Measurements from ENCODE around the gene TVP23C.
A peak's percentile ranks its signal among the peaks of the same experiment; 100 is the strongest.
"Not testable (repeated sequence)": the region's sequence is repeated elsewhere in the genome, so short reads cannot be mapped to it uniquely, and the experiment has no call there.

TVP23C gene

DNA sequence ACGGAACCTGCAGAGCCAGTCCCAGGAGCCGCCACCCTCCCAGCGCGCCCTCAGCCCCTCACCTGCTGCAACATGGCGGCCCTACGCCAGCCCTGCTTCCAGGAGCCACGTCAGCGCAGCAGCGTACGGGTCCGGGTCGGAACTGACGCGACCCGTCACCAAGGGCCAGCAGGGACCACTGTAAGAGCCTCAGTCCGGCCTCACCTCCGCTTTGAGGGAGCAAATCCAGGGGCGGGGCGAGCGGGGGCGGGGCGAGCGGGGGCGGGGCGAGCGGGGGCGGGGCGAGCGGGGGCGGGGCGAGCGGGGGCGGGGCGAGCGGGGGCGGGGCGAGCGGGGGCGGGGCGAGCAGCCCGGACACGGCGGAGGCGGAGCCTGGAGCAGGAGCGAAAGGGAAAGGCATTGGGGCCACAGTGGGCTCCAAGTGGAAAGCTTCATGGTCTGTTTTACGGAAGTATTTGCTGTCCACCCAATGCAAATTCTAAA, at the start of gene TVP23C:
TSS of gene TVP23C (minus strand) at position 109 of the 483 bp plus-strand sequence. CDS start at position 74, 35 bp downstream.
- DNase-seq (ENCODE audit: low read depth in 2 of 2) = peak; percentile 18 to 24

DNA sequence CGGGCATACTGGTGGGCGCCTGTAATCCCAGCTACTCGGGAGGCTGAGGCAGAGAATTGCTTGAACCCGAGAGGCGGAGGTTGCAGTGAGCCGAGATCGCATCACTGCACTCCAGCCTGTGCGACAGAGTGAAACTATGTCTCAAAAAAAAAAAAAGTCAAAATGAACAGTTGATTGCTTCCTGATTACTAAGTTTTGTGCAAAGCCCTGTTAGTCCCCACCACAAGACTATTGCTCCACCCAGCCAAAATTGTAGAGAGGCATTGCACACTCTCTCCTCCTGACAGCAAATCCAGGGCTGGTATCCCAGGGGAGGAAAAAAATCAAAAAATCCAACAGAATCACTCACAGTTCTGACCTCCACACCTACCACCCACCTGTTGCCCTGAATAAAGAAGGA, 29.7 kb upstream of the TVP23C start:
- DNase-seq (ENCODE audit: low read depth in 2 of 2) = not testable (repeated sequence)

DNA sequence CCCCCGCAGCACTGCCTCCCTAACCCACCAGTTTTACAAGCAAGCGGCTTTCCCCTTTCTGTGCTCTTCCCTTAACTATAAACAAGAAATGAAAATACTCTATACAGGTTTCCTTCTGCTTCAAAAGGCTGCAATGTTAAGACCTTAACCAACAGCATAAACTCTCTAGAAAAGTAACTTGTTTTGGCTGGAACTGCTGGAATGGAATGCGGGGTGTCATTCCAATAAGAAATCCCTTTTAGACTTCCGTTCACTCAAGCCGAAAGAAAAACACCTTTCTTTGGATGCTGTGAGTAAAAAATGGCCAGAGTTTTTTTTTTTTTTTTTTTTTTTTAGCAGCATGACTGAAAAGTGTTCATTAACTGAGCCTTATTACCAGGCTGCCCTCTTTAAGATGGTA, 28.7 kb upstream of the TVP23C start:
- not testable (repeated sequence) for DNase-seq (ENCODE audit: low read depth in 2 of 2)

- DNase-seq (ENCODE audit: low read depth in 2 of 2) = not testable (repeated sequence)
Observed at GRCh38 chr17:15590844-15591243, 27.6 kb upstream of the TVP23C start.

DNA sequence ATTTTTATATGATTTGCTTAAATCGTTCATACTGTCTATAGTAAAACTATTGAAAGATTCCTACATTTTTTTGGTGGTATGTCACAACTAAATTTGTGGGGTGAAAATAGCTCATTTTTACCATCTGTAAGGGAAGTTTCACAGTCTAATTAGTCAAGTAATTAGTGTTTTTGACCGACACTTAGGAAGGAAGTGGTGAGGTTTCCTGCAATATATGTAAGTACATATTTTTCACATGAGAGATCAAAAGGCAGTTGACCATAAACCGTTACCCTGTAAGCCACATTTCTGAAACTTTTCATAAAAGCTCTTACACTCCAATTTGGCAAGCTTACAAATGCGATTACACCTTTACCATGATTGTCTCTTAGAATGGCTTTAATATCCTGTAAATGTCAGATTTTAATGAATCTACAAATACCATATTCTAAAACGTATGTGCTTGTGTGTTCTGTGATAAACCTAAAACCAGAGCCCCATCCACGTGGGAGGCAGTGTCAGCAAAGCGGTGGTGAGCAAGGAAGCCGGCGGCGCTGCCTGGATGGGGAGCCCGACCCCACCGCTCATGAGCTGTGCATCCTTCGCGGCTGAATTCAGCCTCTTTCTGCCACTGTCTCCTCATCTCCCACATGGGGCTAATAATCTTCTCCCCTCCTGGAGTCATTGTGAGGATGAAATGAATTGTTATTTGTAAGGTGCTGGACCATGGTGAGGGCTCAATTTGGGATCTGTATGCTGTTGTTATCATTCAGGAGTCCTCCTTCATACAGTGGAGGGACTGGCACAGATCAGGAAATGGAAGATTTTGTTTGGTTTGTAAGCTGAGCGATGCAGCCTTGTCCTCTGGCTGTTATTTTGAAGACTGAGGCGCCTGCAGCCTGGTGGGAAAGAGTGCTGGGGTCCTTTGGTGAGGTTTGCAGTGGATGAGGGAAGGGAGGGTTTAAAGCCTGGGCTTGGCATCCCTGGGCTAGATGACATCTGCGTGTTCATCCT, 26.6 kb upstream of the TVP23C start:
- not testable (repeated sequence) for DNase-seq (ENCODE audit: low read depth in 2 of 2)

DNA sequence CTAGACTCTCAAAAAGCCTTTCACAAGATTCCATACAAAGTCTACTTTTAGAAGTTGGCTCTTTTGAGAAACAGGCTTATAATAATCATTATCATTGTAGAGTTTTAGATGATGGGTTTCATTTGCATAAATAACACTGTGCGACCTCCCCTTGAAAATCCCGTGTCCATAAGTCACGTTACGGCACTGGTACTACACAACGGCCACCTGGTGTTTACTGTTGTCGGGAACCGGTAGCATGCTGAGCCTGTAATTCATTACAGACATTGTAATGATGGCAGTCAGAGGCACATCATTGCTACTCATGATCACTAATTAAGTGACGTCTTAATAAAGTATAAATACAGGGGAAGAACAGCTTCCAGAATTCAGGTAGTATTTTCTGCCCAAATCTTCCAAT, 24.7 kb upstream of the TVP23C start:
- DNase-seq (ENCODE audit: low read depth in 2 of 2) = not testable (repeated sequence)

DNA sequence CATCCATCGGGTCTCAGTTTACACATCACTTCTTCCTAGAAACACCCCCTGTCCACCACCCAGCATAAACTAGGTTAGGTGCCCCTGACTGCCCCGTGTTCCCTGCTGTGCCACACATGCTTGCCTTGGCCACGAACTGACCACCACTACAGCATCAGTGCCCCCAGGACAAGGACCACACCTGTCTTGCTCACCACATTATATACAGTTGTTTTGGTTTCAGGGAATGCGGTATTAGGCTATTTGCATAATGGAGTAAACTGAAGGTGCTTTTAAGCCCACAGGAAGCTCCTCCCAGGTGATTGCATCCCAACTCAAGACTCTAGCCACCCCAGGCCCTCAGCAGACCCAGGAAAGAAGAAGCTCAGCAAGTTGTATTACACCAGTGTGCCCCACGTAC, 20.0 kb upstream of the TVP23C start:
- not testable (repeated sequence) for DNase-seq (ENCODE audit: low read depth in 2 of 2)

DNA sequence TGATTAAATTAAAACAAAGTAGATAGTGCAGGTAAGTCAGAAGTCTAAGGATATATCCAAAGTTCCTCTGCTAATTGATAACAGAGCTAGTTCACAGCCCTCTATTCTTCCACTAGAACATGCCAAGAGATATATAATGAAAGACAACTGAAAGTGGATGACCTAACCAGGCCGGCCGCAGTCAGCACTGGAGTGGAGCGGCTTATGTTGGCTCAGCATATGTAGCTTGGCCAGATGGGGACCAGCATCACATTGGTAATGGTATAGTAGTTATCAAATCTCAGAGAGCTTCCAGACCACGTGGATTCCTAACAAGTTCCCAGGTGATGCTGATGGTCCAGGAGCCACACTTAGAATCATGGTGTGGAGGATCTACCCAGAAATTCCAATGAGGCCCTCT, 18.2 kb upstream of the TVP23C start:
- not testable (repeated sequence) for DNase-seq (ENCODE audit: low read depth in 2 of 2)

DNA sequence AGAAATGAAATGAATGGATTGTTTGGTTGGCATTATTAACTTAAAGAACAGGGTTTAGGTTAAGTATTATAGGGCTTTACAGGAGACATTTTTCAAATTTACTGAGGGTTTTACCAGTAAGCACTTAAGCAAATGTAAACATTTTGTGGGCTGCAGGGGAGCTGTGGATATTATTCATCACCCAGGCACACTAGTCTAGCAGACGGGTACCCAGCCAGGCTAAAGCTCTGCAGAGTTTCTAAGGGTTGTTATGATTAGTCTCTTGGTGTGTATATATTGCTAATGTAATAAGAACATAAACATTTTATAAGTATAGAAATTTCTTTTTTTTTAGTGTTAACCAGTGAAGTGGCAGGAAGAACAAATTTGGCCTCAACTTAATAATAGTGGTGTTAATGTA, 13.6 kb upstream of the TVP23C start:
- not testable (repeated sequence) for DNase-seq (ENCODE audit: low read depth in 2 of 2)

GRCh38 chr17:15574660-15575059, 11.4 kb upstream of the TVP23C start:
- DNase-seq (ENCODE audit: low read depth in 2 of 2) = not testable (repeated sequence)

DNA sequence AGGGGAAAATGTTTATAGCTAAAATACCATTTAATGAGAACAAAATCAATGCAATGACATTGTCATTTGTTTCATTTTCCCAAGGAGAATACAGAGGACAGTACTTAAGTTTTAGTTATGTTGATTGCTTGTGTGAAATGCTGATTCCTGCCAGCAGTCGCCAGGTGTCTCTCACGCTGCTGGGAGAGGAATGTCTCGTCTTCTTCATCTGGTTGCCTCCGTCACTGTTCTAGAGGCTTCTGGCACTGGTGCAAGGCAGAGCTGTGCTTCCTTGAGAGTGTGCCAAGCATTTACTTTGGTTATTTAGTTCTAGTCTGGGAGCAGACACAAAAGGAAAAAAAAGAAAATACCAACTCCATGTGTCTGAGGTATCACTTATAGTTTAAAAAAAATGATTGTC, 10.6 kb upstream of the TVP23C start:
- DNase-seq (ENCODE audit: low read depth in 2 of 2) = not testable (repeated sequence)

DNA sequence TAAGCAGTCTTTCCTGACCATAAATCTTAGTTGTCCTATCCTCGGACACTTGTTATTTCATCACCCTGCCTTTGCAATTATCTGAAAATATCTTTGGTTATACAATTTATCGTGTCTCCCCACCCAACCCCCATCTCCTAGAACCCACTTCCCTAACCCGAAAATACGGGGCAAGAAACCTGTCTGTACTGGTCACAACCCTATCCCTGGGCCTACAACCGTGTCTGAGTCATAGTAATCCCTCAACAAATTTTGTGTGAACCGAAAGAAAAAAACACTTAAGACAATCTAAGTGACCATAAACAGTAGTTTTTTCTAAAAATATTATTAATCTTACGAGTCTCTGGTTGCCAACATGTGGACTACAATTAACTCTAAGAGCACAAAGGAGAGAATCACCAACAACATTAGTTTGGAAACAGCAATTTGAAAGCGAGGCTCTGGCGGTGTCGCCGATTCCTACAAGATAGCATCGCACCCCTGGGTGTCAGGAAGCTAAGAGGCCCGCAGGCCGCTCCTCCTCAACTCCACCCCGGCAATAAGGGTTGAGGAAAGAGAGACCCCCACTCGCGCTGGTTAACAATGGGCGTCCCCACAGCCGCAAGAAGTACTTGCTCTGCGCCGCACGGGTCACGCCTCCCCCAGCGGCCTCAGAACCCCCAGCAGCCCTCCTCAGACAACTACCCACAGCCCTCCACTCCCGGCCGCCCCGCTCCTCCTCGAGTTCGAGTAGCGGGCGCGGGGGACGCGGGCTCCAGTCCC, 489 bp downstream of the TVP23C start:
- not testable (repeated sequence) for DNase-seq (ENCODE audit: low read depth in 2 of 2)

DNA sequence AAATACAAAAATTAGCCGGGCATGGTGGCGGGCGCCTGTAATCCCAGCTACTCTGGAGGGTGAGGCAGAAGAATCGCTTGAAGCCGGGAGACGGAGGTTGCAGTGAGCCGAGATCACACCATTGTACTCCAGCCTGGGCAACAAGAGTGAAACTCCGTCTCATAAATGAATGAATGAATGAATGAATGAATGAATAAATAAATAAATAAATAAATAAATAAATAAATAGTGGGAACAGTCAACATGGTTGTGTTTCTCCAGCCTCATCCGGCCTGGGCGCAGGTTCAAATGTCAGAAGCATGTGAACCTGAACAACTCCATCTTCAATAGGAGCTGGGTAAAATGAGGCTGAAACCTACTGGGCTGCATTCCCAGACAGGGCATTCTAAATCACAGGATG, 1.8 kb downstream of the TVP23C start:
- not testable (repeated sequence) for DNase-seq (ENCODE audit: low read depth in 2 of 2)

DNA sequence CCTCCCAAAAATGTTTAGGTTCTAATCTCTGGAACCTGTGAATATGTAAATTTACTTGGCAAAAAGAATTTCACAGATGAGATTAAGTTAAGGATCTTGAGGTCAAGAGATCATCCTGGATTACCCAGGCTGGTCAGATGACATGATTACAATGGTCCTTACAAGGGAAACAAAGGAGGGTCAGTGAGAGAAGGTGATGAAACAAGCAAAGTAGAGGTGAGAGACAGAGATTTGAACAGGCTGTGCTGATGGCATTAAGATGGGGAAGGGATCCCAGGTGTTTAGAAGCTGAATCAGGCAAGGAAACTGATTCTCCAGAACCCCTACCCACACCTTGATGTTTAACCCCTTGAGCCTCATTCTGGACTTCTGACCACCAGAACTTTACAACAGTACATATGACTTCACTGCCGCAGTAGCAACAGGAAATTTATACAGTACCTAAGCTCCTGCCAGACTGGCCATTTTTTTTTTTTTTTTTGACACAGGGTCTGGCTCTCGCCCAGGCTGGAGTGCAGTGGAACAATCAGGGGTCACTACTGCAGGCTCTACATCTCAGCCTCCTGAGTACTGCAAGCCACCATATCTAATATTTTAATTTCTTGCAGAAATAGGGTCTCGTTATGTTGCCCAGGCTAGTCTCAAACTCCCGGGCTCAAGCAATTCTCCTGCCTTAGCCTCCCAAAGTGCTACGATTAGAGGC, 4.7 kb downstream of the TVP23C start:
- not testable (repeated sequence) for DNase-seq (ENCODE audit: low read depth in 2 of 2)

GRCh38 chr17:15557334-15557832, 5.9 kb downstream of the TVP23C start:
- DNase-seq (ENCODE audit: low read depth in 2 of 2) = not testable (repeated sequence)

DNA sequence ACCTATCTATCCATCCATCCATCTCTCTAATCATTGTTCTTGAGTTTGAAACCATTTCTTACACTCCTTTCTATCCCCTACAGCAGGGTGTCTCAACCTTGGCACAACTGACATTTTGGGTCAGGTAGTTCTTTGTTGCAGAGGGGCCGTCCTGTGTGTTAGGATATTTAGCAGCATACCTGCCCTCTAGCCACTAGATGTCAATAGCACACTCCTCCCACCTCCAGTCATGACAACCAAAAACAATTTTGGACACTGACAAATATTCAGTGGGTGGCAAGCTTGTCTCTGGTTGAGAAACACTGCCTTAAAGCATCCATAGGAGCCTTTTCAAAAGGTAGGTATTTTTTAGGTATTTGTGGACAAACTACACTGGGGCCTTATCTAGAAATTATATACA, 10.4 kb downstream of the TVP23C start:
- DNase-seq (ENCODE audit: low read depth in 2 of 2) = not testable (repeated sequence)

DNA sequence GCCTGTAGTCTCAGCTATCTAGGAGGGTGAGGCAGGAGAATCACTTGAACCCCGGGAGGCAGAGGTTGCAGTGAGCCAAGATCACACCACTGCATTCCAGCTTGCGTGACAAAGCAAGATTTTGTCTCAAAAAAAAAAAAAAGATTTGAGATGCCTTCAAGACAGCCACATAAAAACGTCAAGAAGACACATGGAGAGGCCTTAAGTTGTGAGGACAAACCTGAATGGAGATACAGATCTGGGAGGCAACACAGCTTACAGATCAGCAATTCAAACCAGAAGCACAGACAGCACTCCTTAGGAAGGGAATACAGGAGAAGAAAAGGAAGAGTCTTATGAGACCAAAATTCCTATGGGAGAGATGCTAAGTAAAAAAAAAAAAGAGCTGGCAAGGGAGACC, 13.7 kb downstream of the TVP23C start:
- not testable (repeated sequence) for DNase-seq (ENCODE audit: low read depth in 2 of 2)

DNA sequence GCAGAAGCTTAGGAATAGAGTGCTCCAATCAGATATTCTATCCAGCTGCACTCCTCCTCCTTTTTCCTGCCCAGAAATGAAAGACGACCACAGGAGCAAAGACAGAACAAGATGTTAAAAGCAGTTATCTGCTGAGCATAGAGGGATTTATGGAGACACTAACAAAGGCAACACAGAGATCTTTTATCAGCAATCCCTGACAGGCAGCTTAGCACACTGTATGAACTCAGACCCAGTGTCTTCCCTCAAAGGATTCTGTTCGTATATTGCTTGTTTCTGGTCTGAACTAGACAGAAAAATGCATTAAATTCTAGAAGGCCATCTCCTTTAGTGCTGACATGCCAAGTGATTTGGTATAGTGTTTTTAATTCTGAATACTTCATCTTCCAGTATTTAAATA, 16.7 kb downstream of the TVP23C start:
- not testable (repeated sequence) for DNase-seq (ENCODE audit: low read depth in 2 of 2)

DNA sequence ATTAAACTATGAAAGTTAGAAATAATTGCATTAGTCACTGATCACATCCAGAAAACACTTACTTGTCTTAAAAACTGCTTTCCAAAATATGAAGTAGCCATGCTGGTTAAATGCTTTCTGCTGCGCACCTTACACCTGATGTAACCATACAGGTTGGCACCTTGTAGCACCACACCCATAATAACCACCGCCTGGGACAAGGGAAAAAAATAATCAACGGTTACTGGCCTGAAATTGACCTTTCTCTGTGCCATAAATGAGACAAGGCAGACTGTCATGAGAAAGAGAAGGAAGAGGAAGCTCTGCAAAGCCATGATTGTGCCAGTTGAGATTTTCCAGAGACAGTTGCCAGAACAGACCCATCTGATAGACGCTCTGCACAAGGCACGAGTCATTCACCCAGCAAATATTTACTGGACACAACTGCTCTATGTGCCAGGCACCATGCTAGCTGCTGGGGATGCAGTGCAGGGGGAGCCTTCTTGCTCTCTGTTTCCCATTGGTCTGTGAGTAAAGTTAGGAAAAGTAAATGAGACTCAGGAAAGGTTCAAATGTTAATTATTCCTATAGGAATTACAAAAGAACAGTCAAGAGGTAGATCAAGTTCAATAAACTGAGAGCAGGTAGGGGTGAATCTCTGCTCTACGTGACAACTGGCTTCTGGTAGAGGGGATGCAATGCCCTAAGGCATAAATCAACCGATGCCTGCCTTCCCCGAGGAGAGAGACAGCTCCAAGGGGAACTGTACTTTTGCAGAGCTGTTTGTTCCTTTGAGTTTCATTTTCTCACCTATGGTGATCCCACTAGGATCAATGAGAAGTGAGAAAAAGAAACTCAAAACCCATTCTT, 22.7 kb downstream of the TVP23C start:
- not testable (repeated sequence) for DNase-seq (ENCODE audit: low read depth in 2 of 2)

GRCh38 chr17:15533122-15533521, 30.2 kb downstream of the TVP23C start:
- DNase-seq (ENCODE audit: low read depth in 2 of 2) = not testable (repeated sequence)

Data from fibroblast of skin of left quadriceps (primary cell).